Activated CD8-positive, alpha-beta memory T cell treated with anti-CD3 and anti-CD28 coated beads for 36 hours (primary cell): ENCODE data around the gene CREM. TPM values are rescaled to one million over a fixed set of nuclear protein-coding genes. Genes with fewer than 3 reads are reported as not detected.
"Not testable (repeated sequence)": the region's sequence is repeated elsewhere in the genome, so short reads cannot be mapped to it uniquely, and the experiment has no call there.

Source experiments
- CTCF ChIA-PET: fragments of 350-600 bp; sonication (Branson Sonifier 250); formaldehyde crosslinking; loops from one replicate; lab custom pipeline; 2021; ENCODE audit warnings: antibody characterized with exemption; lab: Charles Lee
- POLR2A ChIA-PET: fragments of 350-600 bp; sonication (Branson Sonifier 250); formaldehyde crosslinking; loops from one replicate; lab custom pipeline; 2021; ENCODE audit warnings: antibody characterized with exemption; lab: Charles Lee
- total RNA-seq, 2 experiments: library from RNA; stranded (reverse); gene quantifications; one replicate each; pipeline ENCODE4 v1.2.3, GENCODE V29; 2021

CREM gene
- 100 to 1,000 TPM; 139 to 143 TPM for total RNA-seq

DNA sequence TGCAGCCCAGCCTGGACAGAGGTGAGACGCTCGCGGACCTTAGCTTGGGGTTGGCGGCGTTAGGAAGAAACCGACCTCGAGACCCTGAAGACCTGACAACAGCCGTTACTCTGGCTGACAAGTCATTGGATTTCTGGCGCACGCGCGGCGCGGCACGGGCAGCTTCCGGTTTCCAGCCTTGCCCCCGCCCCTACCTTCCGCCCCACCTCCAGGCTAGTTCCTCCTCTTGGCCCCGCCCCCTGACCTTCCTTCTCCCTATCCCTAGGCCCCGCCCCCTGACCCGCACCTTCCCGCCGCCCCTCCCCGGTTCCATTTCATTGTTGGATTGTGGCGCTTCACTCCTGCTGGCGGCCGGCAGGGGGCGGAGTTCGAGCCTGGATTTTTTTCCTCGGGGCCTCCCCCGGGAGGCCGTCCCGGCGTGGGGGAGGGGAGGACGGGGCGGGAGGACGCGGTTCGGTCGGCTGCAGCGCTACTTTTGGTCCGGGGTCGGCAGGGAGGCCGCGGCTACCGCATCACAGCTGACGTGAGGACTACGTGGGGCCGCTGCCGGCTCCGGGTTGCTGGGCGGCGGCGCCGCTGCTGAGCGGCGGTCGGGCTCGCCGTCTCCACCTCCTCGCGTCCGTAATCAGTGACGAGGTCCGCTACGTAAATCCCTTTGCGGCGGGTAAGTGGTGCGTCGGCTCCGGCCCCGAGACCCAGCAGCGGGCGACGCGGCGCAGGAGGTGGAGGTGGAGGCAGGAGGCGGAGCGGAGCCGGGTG lies at the start of gene CREM:
CREM (plus strand) TSS at position 317 of the 759 bp plus-strand sequence. CDS start 10,990 bp downstream, outside the sequence.
- CTCF ChIA-PET: interaction anchor here (0.5 to 6.4 kb wide), 12 partner anchors 9 to 239 kb away, joined by 3 to 50 read pairs (median 4); no protein-coding TSS in a partner anchor
- POLR2A ChIA-PET: interaction anchor here (0.7 to 3.2 kb wide), 10 partner anchors 8 to 214 kb away, joined by 3 to 105 read pairs (median 4); partner anchors contain the start of gene CUL2

DNA sequence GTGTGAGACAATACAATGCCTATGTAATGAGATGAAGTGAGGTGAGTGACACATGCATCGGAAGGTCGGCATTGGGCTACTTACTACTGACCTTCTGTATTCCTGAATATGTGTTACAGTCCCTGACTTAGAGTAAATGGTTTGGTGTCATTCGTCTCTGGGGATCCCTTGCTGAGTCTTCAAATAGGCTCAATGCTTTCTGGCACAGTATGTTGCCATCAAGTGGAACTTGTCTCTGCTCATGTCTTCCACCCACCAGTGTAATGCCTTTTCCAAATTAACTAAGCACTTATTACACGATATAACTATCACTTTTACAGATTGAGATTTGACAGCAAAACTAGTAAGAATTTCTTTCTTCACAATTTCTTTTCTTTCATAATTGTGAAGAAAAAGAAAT lies 47.4 kb upstream of the CREM start:
- ChIA-PET CTCF (no interaction called here), POLR2A (no interaction called here)

DNA sequence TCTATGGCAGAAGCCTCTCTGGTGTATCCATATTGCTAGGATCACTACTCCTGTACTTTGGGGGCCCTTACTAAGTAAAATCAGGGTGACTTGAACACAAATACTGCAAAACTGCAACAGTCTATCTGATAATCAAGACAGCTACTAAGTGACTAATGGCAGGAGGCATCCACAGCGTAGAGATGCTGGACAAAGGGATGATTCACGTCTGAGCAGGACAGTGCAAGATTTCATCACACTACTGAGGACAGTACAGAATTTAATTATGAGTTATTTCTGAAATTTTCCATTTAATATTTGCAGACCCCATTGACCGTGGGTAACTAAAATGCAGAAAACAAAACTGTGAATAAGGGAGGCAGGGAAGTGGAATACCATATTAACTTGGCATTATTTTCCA lies 46.9 kb upstream of the CREM start:
- CTCF ChIA-PET: no interaction called here
- POLR2A ChIA-PET: no interaction called here

DNA sequence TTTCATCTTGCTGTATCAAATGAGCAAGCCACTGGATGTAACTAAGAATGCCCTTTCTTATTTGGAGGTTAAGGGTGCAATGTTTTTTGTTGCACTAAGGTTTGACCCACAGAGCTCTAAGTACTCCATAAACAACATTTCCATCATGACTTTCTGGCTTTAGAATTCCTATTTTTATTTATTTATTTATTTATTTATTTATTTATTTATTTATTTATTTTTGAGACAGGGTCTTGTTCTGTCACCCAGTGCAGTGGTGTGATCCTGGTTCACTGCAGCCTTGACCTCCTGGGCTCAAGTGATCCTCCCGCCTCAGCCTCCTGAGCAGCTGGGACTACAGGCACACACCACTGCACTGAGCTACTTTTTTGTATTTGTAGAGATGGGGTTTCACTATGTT lies 46.4 kb upstream of the CREM start:
- POLR2A ChIA-PET, CTCF ChIA-PET: not testable (repeated sequence)

DNA sequence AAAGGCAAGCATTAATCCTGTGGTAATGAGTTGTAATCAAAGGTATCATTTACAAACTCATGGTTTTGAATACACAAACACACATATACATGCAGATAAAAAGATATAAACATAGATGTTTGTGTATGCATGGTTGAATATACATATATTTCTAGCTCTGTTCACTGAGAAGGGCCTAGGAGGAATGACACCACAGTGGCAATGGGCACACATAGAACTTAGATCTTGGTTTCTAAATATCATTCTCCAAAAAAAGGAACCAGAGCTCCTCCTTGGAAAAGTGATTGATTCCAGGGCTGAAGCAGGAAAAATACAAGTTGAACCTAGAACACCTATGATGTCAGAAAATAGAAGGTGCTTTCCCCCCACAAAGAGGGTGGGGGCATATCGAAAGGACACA lies 43.4 kb upstream of the CREM start:
- CTCF ChIA-PET: interaction anchor here (0.6 kb wide), 2 partner anchors 219 to 332 kb away, joined by 3 to 4 read pairs; no protein-coding TSS in a partner anchor

DNA sequence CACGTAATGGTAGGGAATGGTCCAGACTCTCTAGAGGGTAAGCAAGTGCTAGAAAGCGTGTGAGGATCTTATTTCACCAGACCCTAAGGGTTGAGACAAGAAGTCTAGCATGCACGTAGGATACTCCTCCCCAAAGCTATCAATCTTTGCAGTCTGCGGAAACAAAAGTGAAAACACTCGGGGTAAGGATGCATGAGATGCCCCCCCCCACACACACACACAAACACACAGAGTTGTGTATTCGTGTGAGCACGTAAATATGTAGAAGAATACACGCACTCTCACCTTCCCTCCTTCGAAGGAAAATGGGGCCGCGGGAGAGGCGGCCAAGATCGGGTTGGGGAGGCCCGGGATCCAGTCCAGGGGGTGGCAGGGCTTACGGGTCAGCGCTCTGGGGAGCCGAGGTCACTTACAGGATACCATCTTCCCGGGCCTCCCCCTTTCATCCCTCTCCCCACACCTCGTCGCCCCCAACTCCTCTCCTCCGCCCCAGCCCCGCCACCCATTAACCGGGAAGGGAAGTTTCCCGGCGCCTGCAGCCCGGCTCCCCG lies 37.0 kb upstream of the CREM start:
- ChIA-PET POLR2A (interaction anchor here (0.6 to 1.9 kb wide), 2 partner anchors 38 to 109 kb away, joined by 5 to 10 read pairs; partner anchors contain the start of gene CREM), CTCF (interaction anchor here (1.5 kb wide), 1 partner anchor 95 kb away, joined by 6 read pairs; no protein-coding TSS in a partner anchor)

More for the DNA sequence above, 43.4 kb upstream of the CREM start:
- POLR2A ChIA-PET: no interaction called here

DNA sequence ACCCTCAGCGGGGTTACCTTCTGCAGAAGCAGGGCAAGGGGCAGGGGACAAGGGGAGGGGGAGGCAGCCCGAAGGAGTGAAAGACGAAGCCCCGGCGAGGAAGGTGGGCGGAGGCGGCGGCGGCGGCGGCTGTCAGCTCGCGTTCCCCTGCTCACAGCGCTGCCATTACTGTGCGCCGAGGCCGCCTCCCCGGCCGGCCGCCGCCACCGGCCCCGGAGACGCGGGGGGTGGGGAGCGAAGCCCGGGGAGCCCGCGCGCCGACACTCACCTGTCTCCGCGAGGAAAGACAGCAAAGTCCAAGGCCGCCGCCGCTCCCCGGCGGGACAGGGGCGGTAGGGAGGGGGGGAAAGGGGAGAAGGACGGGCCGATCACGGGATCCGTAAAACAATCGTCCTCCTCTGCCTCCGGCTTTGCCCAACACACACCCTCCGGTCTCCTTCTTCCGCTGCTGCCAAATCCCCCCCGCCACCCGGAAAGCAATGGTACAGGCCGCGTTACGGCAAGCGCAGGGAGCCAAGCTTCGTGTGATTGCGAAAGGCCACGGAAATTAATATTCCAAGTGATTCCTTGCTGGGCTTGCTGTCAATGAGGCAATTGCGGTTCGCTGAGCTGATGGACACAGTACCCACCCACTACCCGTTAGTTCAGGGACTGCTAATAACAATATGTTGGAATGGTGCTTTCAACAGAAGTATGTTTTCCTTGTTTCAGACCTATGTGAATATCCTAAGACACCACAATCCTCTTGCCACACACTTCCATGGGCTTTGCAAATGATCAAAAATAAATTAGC lies 36.3 kb upstream of the CREM start, which contains the start of gene CUL2:
CUL2 (minus strand) TSS at position 180 of the 793 bp plus-strand sequence. CDS start 19,024 bp downstream, outside the sequence.
- POLR2A ChIA-PET: interaction anchor here (0.7 to 1.9 kb wide), 3 partner anchors 37 to 96 kb away, joined by 3 to 10 read pairs (median 3); partner anchors contain the start of gene CREM

DNA sequence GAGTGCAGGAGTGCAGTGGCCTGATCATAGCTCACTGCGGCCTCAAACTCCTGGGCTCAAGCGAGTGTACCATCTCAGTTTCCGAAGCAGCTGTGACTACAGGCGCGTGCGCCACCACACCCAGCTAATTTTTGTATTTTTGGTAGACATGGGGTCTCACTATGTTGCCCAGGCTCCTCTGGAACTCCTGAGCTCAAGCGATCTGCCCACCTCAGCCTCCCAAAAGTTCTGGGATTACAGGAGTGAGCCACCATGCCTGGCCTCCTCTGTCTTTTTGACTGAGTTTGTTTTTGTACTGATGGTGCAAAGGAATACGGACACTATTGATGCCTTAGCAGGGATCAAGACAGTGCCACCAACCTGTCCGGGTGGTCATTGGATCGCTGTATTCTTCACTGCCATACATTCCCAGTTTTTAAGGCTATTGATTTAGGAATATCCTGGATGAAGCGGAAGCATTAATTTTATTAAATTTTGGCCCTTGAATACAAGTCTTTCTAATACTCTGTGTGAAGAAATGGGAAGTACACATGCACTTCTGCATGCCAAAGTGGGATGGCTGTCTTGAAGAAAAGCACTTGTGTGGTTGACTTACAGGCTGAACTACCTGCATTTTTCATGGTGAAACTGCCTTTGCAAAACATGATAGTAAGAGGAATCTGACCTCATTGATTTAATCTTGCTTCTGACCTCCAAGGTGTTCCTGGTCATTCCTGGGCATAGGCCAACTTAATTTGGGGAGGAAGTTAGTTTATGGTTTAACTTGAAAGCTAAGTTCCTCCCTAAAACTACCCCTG lies 34.5 kb upstream of the CREM start:
- ChIA-PET POLR2A (no interaction called here), CTCF (no interaction called here)

More for the DNA sequence above, 36.3 kb upstream of the CREM start, which contains the start of gene CUL2:
- CTCF ChIA-PET: interaction anchor here (0.6 to 1.5 kb wide), 2 partner anchors 95 to 224 kb away, joined by 4 to 6 read pairs; no protein-coding TSS in a partner anchor

DNA sequence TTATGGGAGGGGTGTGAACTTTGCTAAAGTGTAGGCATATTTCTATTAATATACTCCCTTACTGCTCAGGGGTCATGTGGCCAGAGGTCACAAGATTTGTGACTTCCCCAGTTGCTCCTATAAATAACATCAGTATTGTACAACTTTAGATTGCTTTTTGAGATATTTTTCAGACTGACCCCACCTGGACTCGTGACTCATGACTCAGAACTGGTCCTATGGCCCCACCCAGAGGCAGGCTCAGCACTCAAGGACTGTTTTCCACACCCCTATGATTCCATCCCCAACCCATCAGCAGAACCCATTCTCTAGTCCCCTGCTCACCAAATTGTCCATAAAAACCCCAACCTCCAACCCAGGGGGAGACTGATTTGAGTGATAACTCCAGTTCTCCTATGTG lies 33.8 kb upstream of the CREM start:
- POLR2A ChIA-PET: no interaction called here
- CTCF ChIA-PET: no interaction called here

DNA sequence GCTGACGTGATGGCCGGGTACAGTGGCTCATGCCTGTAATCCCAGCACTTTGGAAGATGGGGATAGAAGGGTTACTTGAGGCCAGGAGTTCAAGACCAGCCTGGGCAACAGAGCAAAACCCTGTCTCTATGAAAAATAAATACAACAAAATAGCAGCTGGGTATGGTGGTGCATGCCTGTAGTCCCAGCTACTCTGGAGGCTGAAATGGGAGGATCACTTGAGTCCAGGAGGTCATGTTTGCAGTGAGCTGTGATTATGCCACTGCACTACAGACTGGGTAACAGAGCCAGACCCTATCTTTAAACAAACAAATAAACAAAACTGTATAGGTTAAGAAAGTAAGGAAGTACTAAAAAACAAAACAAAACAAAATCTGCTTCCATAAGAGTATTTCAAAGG lies 30.3 kb upstream of the CREM start:
- CTCF ChIA-PET: interaction anchor here (0.6 to 0.7 kb wide), 2 partner anchors 21 to 486 kb away, joined by 3 read pairs; no protein-coding TSS in a partner anchor
- POLR2A ChIA-PET: no interaction called here

DNA sequence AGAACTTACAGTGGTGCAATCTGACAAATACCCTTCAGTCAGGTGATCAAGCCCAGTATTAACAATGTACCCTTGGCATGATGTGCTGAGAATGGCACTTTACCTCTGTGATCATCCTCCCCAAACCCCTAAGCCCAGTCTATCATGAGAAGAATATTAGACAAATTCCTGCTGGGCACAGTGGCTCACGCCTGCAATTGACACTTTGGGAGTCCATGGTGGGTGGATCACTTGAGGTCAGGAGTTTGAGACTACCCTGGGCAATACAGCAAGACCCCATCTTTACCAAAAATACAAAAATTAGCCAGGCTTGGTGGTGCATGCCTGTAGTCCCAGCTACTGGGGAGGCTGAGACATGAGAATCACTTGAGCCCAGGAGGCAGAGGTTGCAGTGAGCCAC lies 29.1 kb upstream of the CREM start:
- ChIA-PET POLR2A (no interaction called here), CTCF (interaction anchor here (0.7 kb wide), 1 partner anchor 28 kb away, joined by 4 read pairs; no protein-coding TSS in a partner anchor)

DNA sequence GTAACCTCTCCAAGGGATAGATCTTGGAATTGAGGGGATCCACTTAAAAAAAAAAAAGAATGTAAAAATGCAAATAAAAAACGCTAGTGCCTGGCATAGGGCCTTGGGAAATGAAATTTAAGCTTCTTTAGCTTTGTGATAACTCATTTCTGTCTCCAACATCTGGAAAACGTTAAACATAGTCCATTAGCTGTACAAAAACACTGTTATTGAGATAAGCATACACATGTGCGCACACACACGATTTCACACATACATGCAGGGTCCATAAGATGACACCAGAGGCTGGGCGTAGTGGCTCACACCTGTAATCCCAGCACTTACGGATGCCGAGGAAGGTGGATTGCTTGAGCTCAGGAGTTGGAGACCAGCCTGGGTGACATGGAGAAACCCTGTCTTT lies 22.8 kb upstream of the CREM start:
- POLR2A ChIA-PET: no interaction called here
- CTCF ChIA-PET: interaction anchor here (0.6 kb wide), 1 partner anchor 93 kb away, joined by 5 read pairs; no protein-coding TSS in a partner anchor

DNA sequence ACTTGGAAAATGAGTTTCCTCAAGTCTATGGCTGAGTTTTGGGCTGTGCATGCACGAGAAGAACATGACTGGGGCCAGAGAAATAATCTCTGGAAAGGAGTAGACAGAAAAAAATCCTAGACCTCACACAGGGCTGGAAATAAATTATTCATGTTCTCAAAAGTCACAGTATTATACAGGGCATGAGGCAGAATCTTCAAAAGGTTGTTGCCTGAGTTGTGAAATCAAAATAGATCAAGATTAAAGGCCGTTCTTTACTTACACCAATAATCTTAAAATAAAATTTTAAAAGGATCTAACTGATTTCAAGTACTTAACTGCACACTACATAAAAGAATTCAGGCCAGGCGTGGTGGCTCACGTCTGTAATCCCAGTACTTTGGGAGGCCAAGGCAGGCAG lies 14.1 kb upstream of the CREM start:
- ChIA-PET POLR2A (no interaction called here), CTCF (no interaction called here)

DNA sequence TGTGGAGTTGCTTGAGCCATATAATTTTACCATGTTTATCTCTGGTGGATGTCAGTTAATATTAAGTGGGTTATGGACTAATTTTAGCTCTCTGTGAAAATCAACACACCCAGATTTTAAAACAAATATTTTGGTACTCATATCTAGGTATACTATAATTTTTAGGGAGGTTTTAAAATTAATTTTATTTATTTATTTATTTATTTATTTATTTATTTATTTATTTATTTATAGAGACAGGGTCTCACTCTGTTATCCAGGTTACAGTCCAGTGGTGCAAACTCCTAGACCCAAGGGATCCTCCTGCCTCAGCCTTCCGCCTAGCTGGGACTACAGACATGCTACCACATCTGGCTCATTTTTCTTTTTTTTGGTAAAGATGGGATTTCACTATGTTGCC lies 7.3 kb upstream of the CREM start:
- ChIA-PET CTCF (interaction anchor here (0.8 to 2.4 kb wide), 8 partner anchors 9 to 444 kb away, joined by 3 to 6 read pairs (median 4); no protein-coding TSS in a partner anchor), POLR2A (no interaction called here)

DNA sequence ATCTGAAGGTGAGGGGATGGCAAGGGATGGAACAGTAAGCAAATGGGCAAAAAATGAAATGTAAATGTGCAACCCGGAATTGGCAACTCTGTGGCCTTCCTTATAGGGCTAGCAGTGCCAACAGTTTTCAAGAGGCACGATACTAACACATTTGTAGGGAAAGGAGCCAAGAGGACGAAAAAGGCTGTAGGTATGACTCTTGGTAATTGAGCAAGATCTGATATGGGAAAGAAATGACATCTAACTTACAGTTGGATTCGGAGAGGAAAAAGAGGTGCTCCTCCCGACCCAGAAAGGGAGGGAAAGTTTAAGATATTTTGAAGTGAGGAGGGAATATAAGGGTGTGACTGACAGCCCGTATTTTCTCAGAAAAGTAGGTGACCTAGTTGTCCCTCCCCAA lies 2.1 kb upstream of the CREM start:
- CTCF ChIA-PET: interaction anchor here (6.4 kb wide), 1 partner anchor 92 kb away, joined by 44 read pairs; no protein-coding TSS in a partner anchor
- POLR2A ChIA-PET: no interaction called here

DNA sequence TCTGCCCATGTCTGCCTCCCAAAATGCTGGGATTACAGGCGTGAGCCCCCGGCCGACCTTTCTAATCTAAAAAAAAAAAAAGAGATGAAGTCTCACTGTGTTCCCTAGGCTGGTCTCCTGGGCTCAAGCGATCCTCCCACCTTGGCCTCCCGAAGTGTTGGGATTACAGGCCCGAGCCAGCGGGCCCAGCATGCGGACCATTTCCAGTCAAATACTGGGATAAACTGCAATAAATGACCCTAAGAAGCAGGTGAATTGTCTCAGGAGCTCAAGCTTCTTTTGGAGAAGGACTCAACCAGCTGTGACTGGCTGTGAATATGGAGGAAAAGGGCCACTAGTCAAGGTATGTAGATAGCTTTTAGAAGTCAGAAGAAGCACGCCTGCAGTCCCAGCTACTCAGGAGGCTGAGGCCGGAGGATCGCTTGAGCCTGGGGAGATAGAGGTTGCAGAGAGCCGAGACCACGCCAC lies 550 bp upstream of the CREM start:
- CTCF ChIA-PET: interaction anchor here (0.5 to 6.4 kb wide), 13 partner anchors 9 to 239 kb away, joined by 3 to 50 read pairs (median 4); no protein-coding TSS in a partner anchor

DNA sequence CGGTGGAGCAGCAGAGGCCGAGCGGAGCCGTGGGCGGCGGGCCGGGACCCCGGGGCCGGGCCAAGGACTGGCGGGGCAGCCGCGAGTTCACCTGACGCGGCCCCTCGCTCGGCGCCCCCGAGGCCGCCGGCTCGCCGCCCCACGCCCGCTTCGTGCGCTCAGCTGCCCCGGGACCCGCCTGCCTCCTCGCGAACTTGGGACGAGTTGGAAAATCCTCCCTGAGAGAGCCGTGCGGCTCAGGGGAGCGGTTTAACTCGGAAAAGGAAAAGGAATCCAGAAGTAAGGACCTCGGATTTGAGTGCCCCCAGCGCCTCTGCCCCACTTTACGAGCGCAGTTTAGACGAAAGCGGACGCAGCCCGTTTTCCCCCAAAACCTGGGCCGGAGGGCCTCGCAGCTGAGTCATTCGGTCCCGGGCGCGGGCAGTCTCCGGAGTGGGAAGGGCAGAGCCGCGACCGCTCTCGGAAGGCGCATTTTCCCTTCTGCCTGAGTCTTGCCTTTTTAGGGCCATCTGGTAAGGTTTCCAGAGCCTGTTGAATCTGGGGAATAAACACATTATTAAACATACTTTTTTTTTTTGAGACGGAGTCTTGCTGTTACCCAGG lies 744 bp downstream of the CREM start:
- CTCF ChIA-PET: interaction anchor here (1.2 to 6.4 kb wide), 5 partner anchors 8 to 93 kb away, joined by 3 to 50 read pairs (median 8); no protein-coding TSS in a partner anchor
- POLR2A ChIA-PET: interaction anchor here (2.3 to 3.2 kb wide), 4 partner anchors 22 to 87 kb away, joined by 6 to 105 read pairs (median 16); partner anchors contain the start of gene CUL2

More for the DNA sequence above, 550 bp upstream of the CREM start:
- POLR2A ChIA-PET: interaction anchor here (0.7 to 3.2 kb wide), 11 partner anchors 8 to 215 kb away, joined by 3 to 105 read pairs (median 4); partner anchors contain the start of gene CUL2
